Fibroblast of pulmonary artery (primary cell): ENCODE results near the gene NR0B2.

Source experiments
- DNase-seq: peaks from one replicate; pipeline ENCODE4 v3.0.0-alpha.2; 2010; ENCODE audit warnings: low read depth
- H3K4me3 ChIP-seq: replicated peaks from 2 replicates; pipeline ENCODE4 v1.5.1; 2011; ENCODE audit warnings: low read depth, mild to moderate bottlenecking, control low read depth, low read length, moderate library complexity
- CTCF ChIP-seq: IDR thresholded peaks from 2 replicates; pipeline ENCODE4 v1.5.1; 2011; ENCODE audit warnings: mild to moderate bottlenecking, control low read depth, low read length, inconsistent platforms; ENCODE audit errors: missing control alignments

NR0B2 gene

DNA sequence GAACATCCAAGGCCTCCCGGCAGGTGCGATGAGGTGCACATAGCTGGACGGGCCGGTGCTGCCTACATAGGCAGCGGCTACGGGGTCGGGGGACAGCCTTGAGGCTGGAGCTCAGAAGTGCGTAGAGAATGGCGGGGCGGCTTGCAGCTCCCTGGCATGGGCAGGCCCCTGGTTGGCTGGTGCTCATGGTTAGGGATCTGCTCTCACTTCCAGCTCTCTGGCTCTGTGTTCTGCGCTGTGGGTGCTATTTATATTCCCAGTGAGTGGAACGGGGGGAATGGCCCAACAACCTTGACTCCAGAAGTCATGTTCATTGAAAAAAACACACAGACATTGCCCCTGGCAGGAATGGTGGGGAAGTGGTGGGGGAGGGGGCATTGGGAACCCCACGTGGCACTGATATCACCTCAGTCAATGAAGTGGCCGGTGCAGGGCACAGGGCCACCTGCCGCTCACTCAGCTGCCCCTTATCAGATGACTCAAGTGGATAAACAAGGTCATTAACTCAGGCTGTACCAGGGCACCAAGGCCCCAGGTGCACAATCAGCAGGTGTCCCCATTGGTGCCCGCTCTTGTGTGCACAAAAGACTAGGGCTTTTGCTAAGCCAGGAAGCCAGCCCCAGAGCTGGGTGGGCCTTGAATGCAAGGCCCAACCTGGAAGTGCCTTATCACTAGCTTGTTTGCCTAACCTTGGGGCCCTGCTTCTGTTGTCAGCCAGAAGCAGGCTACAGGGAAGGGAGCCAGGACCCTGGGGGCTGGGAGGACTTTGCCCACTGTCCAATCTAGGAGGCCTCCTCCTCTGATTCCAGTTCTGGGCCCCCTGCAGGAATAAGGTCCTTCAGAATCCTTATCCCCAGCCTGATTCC is at the start of gene NR0B2:
Gene NR0B2 (minus strand): TSS at position 222 of the 866 bp plus-strand sequence. CDS start 35 bp downstream, at position 187.
- no peak for TF ChIP-seq CTCF
- H3K4me3 ChIP-seq, result no peak within 1 kb of the TSS
- no peak for DNase-seq

GRCh38 chr1:26961826-26962225 is 48.1 kb upstream of the NR0B2 start:
- peak; percentile 96 for DNase-seq
- no peak for TF ChIP-seq CTCF

GRCh38 chr1:26960625-26960966 is 46.8 kb upstream of the NR0B2 start:
- no peak overlapping the region for H3K4me3 ChIP-seq
- no peak for TF ChIP-seq CTCF

More at GRCh38 chr1:26961826-26962225, 48.1 kb upstream of the NR0B2 start:
- H3K4me3 ChIP-seq, result no peak overlapping the region

GRCh38 chr1:26959722-26960624 is 46.2 kb upstream of the NR0B2 start, which contains the start of gene KDF1:
KDF1 (minus strand) TSS chr1:26960468; CDS start chr1:26952380, 8,088 bp downstream.
- H3K4me3 ChIP-seq, result peak within 1 kb of the TSS; percentile 19
- no peak for DNase-seq
- TF ChIP-seq CTCF, result no peak

More at GRCh38 chr1:26960625-26960966, 46.8 kb upstream of the NR0B2 start:
- DNase-seq, result no peak

DNA sequence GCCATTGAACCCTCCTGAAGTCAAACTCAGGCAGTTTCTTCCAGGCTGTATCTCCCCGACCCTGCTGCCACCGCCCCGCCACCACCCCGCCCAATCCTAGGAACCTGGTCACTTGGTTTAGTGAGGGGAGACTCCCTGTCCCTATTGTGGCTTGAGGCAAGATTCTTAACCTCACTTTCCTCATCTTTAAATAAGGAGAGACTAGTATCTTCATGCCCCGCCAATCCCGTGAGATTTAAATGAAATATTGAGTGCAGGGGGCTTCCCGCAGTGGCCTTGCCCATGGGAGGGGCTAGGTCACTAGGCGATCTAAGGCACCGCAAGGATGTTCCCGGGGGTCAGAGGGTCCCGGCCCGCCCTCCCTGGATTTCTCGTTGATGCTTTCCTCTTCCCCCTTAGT is 45.5 kb upstream of the NR0B2 start:
- H3K4me3 ChIP-seq, result no peak overlapping the region
- no peak for DNase-seq
- TF ChIP-seq CTCF, result no peak

DNA sequence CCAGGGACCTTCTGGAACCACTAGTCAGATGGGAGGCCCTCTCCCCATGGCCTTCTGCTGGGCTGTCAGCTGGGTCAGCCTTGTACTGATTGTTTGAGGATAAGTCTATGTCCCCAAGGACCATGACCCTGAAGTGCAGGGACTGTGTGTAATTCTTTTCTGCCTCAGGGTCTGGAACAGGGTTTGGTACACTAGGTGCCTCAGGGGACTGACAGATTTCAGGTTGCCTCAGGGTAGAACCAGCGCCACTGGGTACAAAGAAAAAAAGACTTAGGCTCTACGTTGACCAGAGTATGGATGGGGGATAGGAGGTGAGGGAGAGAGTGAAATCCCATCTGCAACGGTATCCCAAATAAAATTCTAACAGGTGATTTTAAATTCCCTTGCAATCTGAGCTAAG is 43.5 kb upstream of the NR0B2 start:
- DNase-seq, result no peak
- TF ChIP-seq CTCF, result no peak
- no peak overlapping the region for H3K4me3 ChIP-seq
